IMR-90 (cell line): ENCODE measurements around the gene CHST5. TPM values are rescaled to one million over a fixed set of nuclear protein-coding genes. Genes with fewer than 3 reads are reported as not detected.

Source experiments
- ATAC-seq: fragments of 200-7000 bp; cut with Tn5 transposase; 2 replicates; pipeline ENCODE4 v1.9.1; 2020; ENCODE audit warnings: low read depth, mild to moderate bottlenecking, moderate library complexity
- BruUV-seq: library from RNA; stranded (reverse); fragments of 400-500 nt; replicated peaks from 2 replicates; lab custom pipeline; 2021; lab: Mats Ljungman, UMichigan
- CTCF ChIA-PET: fragments of 300-600 bp; formaldehyde crosslinking; extraction: SDS; loops from one replicate; lab custom pipeline; 2021; ENCODE audit warnings: antibody characterized with exemption; lab: Yijun Ruan, JAX
- POLR2A ChIA-PET: fragments of 300-600 bp; sonication (Branson Sonifier 250); formaldehyde crosslinking; loops from one replicate; lab custom pipeline; 2022; ENCODE audit warnings: antibody characterized with exemption; ENCODE audit not compliant: unreplicated experiment; lab: Charles Lee
- DNase-seq: peaks from one replicate; pipeline ENCODE4 v3.0.0; 2013
- H2AFZ ChIP-seq: replicated peaks from 2 replicates; pipeline ENCODE3; 2013; ENCODE audit warnings: low read length, mild to moderate bottlenecking; ENCODE audit not compliant: poor library complexity
- H2AK5ac ChIP-seq: 2 replicates; pipeline ENCODE4 v1.6.1; 2013; ENCODE audit warnings: low read depth, low read length, inconsistent platforms
- H2AK9ac ChIP-seq: replicated peaks from 2 replicates; pipeline ENCODE3; 2013; ENCODE audit warnings: mild to moderate bottlenecking, low read depth, low read length, moderate library complexity; ENCODE audit not compliant: poor library complexity
- H2BK120ac ChIP-seq: 2 replicates; pipeline ENCODE4 v1.6.1; 2013; ENCODE audit warnings: low read depth, low read length, inconsistent platforms
- H2BK15ac ChIP-seq: 3 replicates; pipeline ENCODE4 v1.6.1; 2013; ENCODE audit warnings: low read depth, low read length, inconsistent platforms
- H2BK20ac ChIP-seq: 2 replicates; pipeline ENCODE4 v1.6.1; 2013; ENCODE audit warnings: low read depth, mild to moderate bottlenecking, inconsistent platforms, low read length, moderate library complexity
- H2BK5ac ChIP-seq: 2 replicates; pipeline ENCODE4 v1.6.1; 2013; ENCODE audit warnings: mild to moderate bottlenecking, low read depth, low read length, inconsistent platforms; ENCODE audit not compliant: poor library complexity, severe bottlenecking
- H3K14ac ChIP-seq: replicated peaks from 2 replicates; pipeline ENCODE4 v1.6.1; 2013; ENCODE audit warnings: low read depth, low read length, inconsistent platforms
- H3K18ac ChIP-seq: 2 replicates; pipeline ENCODE4 v1.6.1; 2013; ENCODE audit warnings: low read depth, low read length, control low read depth
- H3K23ac ChIP-seq: 2 replicates; pipeline ENCODE4 v1.6.1; 2013; ENCODE audit warnings: low read depth, low read length, inconsistent platforms
- H3K27ac ChIP-seq: 2 replicates; pipeline ENCODE4 v1.5.1; 2013; ENCODE audit warnings: mild to moderate bottlenecking, control low read depth, low read length; ENCODE audit not compliant: insufficient read depth
- H3K27me3 ChIP-seq: 2 replicates; pipeline ENCODE4 v1.6.1; 2013; ENCODE audit warnings: low read length; ENCODE audit not compliant: control insufficient read depth, insufficient read depth
- H3K36me3 ChIP-seq: 2 replicates; pipeline ENCODE4 v1.6.1; 2013; ENCODE audit warnings: low read length, mixed read lengths; ENCODE audit not compliant: control insufficient read depth, insufficient read depth
- H3K4ac ChIP-seq: 2 replicates; pipeline ENCODE4 v1.6.1; 2013; ENCODE audit warnings: low read depth, low read length, inconsistent platforms
- H3K4me1 ChIP-seq: 2 replicates; pipeline ENCODE4 v1.6.1; 2013; ENCODE audit warnings: low read length, mixed read lengths; ENCODE audit not compliant: control insufficient read depth, insufficient read depth
- H3K4me2 ChIP-seq: 2 replicates; pipeline ENCODE4 v1.6.1; 2013; ENCODE audit warnings: low read depth, mild to moderate bottlenecking, control low read depth, low read length, moderate library complexity
- H3K4me3 ChIP-seq: 2 replicates; pipeline ENCODE4 v1.5.1; 2013; ENCODE audit warnings: low read depth, mild to moderate bottlenecking, control low read depth, low read length, moderate library complexity; ENCODE audit not compliant: insufficient read depth
- H3K56ac ChIP-seq: 2 replicates; pipeline ENCODE4 v1.6.1; 2013; ENCODE audit warnings: low read length, inconsistent platforms; ENCODE audit not compliant: insufficient read depth; ENCODE audit errors: extremely low read depth
- H3K79me1 ChIP-seq, 2 experiments: 2 replicates each; pipeline ENCODE4 v1.6.1; 2013; ENCODE audit warnings: low read length in 2 of 2, inconsistent platforms in 1 of 2, low read depth in 1 of 2
- H3K9ac ChIP-seq: 2 replicates; pipeline ENCODE4 v1.6.1; 2013; ENCODE audit warnings: low read depth, low read length, control low read depth
- H3K9me1 ChIP-seq: 2 replicates; pipeline ENCODE4 v1.6.1; 2013; ENCODE audit warnings: low read length, inconsistent platforms; ENCODE audit not compliant: insufficient read depth
- H3K9me3 ChIP-seq: 2 replicates; pipeline ENCODE4 v1.6.1; 2013; ENCODE audit warnings: low read length; ENCODE audit not compliant: control insufficient read depth, insufficient read depth
- H4K20me1 ChIP-seq: 2 replicates; pipeline ENCODE4 v1.6.1; 2013; ENCODE audit warnings: low read length, inconsistent platforms; ENCODE audit not compliant: insufficient read depth
- H4K5ac ChIP-seq: 2 replicates; pipeline ENCODE4 v1.6.1; 2013; ENCODE audit warnings: mild to moderate bottlenecking, low read depth, low read length, control low read depth
- H4K8ac ChIP-seq, 2 experiments: 2 replicates each; pipeline ENCODE4 v1.6.1; 2013; ENCODE audit warnings: low read depth in 2 of 2, low read length in 2 of 2, control low read depth in 1 of 2, inconsistent platforms in 1 of 2
- H4K91ac ChIP-seq: 2 replicates; pipeline ENCODE4 v1.6.1; 2013; ENCODE audit warnings: low read depth, low read length, inconsistent platforms; ENCODE audit not compliant: insufficient read depth
- BHLHE40 ChIP-seq: fragments of 150-350 bp; IDR thresholded peaks from 2 replicates; pipeline ENCODE4 v1.6.1; 2016; ENCODE audit warnings: mild to moderate bottlenecking, low read depth, low read length
- CEBPB ChIP-seq: IDR thresholded peaks from 2 replicates; pipeline ENCODE4 v1.6.1; 2012; ENCODE audit warnings: low read depth, low read length, improper control_type of control experiment
- CHD1 ChIP-seq: IDR thresholded peaks from 2 replicates; pipeline ENCODE4 v1.6.1; 2012; ENCODE audit warnings: low read depth, low read length, improper control_type of control experiment
- FOS ChIP-seq: fragments of 150-350 bp; IDR thresholded peaks from 2 replicates; pipeline ENCODE4 v1.6.1; 2016; ENCODE audit warnings: low read depth, low read length
- MXI1 ChIP-seq: IDR thresholded peaks from 2 replicates; pipeline ENCODE4 v1.6.1; 2012; ENCODE audit warnings: low read depth, mild to moderate bottlenecking, low read length, moderate library complexity, borderline replicate concordance
- NFE2L2 ChIP-seq: fragments of 150-350 bp; IDR thresholded peaks from 2 replicates; pipeline ENCODE4 v1.6.1; 2016; ENCODE audit warnings: low read depth, mild to moderate bottlenecking, low read length
- POLR2A ChIP-seq: IDR thresholded peaks from 2 replicates; pipeline ENCODE4 v1.6.1; 2012; ENCODE audit warnings: mild to moderate bottlenecking, low read depth, low read length
- RAD21 ChIP-seq: IDR thresholded peaks from 2 replicates; pipeline ENCODE4 v1.6.1; 2012; ENCODE audit warnings: low read length, improper control_type of control experiment
- RCOR1 ChIP-seq: IDR thresholded peaks from 2 replicates; pipeline ENCODE4 v1.6.1; 2012; ENCODE audit warnings: mild to moderate bottlenecking, low read length, improper control_type of control experiment; ENCODE audit not compliant: insufficient replicate concordance
- RFX5 ChIP-seq: IDR thresholded peaks from 2 replicates; pipeline ENCODE4 v1.8.0; 2012; ENCODE audit warnings: low read depth, mild to moderate bottlenecking, low read length, moderate library complexity
- SMC3 ChIP-seq: fragments of 150-350 bp; IDR thresholded peaks from 2 replicates; pipeline ENCODE4 v1.6.1; 2016; ENCODE audit warnings: low read depth, mild to moderate bottlenecking, antibody characterized with exemption, low read length, moderate library complexity
- WGBS, 2 experiments: methylation state at CpG; one replicate each; pipeline versions ENCODE4 v1.1.5 to v1.1.7; 2013; ENCODE audit warnings: missing lambda C conversion rate in 2 of 2; ENCODE audit not compliant: insufficient read length in 1 of 2; ENCODE audit errors: extremely low coverage in 2 of 2; 5-methylcytosine and 5-hydroxymethylcytosine counted together
- dilution Hi-C: fragments of 300-500 bp; cut with HindIII; formaldehyde crosslinking; loops from one replicate; pipeline ENCODE4 v1.14.3; 2018; ENCODE audit warnings: low sequenced_read_pairs; ENCODE audit not compliant: unreplicated experiment
- in situ Hi-C: fragments of 300-500 bp; cut with MboI; formaldehyde crosslinking; loops from 3 replicates; pipeline ENCODE4 v1.14.3; 2019; ENCODE audit warnings: low sequenced_read_pairs, inconsistent platforms, mixed read lengths
- intact Hi-C: fragments of 100-400 bp; cut with micrococcal nuclease; formaldehyde crosslinking; loops from 2 replicates; pipeline ENCODE4 v1.10.0; 2022
- polyA plus RNA-seq, 3 experiments: library from polyadenylated mRNA; depleted of rRNA; stranded (reverse); fragments of >200 nt; gene quantifications; 2 replicates each; pipeline ENCODE4 v1.2.3, GENCODE V29; 2012; ENCODE audit warnings: low replicate concordance in 1 of 3
- total RNA-seq: library from RNA; depleted of rRNA; stranded (reverse); fragments of >200 nt; gene quantifications from 2 replicates; pipeline ENCODE4 v1.2.3, GENCODE V29; 2012
- TF ChIP-seq, protein P1 (sequence below): fragments of 150-350 bp; IDR thresholded peaks from 2 replicates; pipeline ENCODE4 v1.6.1; 2017; ENCODE audit warnings: mild to moderate bottlenecking, antibody characterized with exemption, low read length, low read depth
- TF ChIP-seq, protein P2 (sequence below): fragments of 150-350 bp; IDR thresholded peaks from 2 replicates; pipeline ENCODE4 v1.6.1; 2016; ENCODE audit warnings: low read depth, mild to moderate bottlenecking, low read length, moderate library complexity, borderline replicate concordance

CHST5 gene
- total and polyA plus RNA-seq, 2 of the 4 experiments (the other 2 are of a cell fraction), result not detected

DNA sequence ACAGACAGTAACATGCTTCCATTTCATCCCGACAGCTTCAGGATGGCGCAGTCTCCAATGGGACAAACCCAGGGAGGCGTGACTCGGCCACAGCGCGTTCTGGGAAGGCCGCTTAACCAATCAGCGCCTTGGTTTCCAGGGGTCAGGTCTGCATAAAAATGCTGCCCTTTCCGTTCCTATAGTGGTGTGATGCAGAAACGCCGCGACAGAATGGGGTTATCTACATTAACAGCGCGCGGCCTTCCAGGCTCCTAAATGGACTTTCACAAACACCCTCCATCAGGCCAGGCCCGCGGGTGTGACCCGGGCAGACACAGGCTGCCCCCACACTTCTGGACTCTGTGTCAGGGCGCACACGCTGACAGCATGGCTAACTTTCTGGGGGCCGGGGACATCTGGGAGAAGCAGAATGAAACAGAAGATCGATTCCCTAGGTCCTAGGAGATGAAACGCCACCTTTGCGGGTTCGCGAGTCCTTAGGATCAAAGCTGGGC lies 19.4 kb upstream of the CHST5 start:
- Histone ChIP-seq H4K8ac (peak overlapping the region; percentile 50 to 51; a peak in 3 of 4 replicates), H3K4ac (no peak overlapping the region; the same call in 1 of the 2 replicates), H2BK15ac (no peak overlapping the region), H2BK120ac (no peak overlapping the region), H3K36me3 (no peaks in the 10 kb centered on the region), H3K79me1 (0 out of 4 replicates have a peak, but pooled peaks cover 0 to 2% of the 10 kb centered on the region in 2 experiments), H3K4me2 (peak overlapping the region; percentile 82), H4K91ac (no peak overlapping the region), H3K9ac (peak overlapping the region; percentile 26), H3K14ac (peak overlapping the region; percentile 32; the same call in 1 of the 2 replicates), H2AK5ac (no peak overlapping the region), H3K27me3 (peaks cover 1% of the 10 kb centered on the region; the same call in 1 of the 2 replicates), H3K27ac (peak overlapping the region; percentile 24; the same call in 1 of the 2 replicates), H3K18ac (no peak overlapping the region), H3K4me1 (peaks cover 4% of the 10 kb centered on the region; the same call in 1 of the 2 replicates), H3K56ac (peak overlapping the region; percentile 28), H2BK5ac (no peak overlapping the region), H2AFZ (peak overlapping the region; percentile 98), H3K9me1 (peaks cover 8% of the 10 kb centered on the region), H2BK20ac (no peak overlapping the region), H4K5ac (no peak overlapping the region), H3K4me3 (peak overlapping the region; percentile 46), H3K9me3 (no peaks in the 10 kb centered on the region), H4K20me1 (no peaks in the 10 kb centered on the region), H2AK9ac (peak overlapping the region; percentile 85), H3K23ac (0 out of 2 replicates have a peak overlapping the region, but pooled peaks have one; percentile 19)
- DNase-seq (peak; percentile 86), ATAC-seq (peak; percentile 88)
- dilution Hi-C loops, result no loop called here
- whole genome bisulfite sequencing, 2 experiments, result 0% methylated on average over 11 of the region's 26 CpGs; no CpG with 5 or more reads in 1 of the 2 experiments
- TF ChIP-seq BHLHE40 (no peak), SMC3 (no peak), NFE2L2 (no peak), CEBPB (no peak), CHD1 (no peak), MXI1 (peak; percentile 77; the same call in 1 of the 2 replicates), RAD21 (no peak), FOS (no peak), RFX5 (no peak), RCOR1 (no peak), POLR2A (0 out of 2 replicates have a peak, but pooled peaks have one; percentile 46)
- TF ChIP-seq, protein P1, sequence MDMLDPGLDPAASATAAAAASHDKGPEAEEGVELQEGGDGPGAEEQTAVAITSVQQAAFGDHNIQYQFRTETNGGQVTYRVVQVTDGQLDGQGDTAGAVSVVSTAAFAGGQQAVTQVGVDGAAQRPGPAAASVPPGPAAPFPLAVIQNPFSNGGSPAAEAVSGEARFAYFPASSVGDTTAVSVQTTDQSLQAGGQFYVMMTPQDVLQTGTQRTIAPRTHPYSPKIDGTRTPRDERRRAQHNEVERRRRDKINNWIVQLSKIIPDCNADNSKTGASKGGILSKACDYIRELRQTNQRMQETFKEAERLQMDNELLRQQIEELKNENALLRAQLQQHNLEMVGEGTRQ, result no peak
- TF ChIP-seq, protein P2, sequence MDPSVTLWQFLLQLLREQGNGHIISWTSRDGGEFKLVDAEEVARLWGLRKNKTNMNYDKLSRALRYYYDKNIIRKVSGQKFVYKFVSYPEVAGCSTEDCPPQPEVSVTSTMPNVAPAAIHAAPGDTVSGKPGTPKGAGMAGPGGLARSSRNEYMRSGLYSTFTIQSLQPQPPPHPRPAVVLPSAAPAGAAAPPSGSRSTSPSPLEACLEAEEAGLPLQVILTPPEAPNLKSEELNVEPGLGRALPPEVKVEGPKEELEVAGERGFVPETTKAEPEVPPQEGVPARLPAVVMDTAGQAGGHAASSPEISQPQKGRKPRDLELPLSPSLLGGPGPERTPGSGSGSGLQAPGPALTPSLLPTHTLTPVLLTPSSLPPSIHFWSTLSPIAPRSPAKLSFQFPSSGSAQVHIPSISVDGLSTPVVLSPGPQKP, result no peak
- intact Hi-C loops, result loop anchor here (5.0 kb wide), 1 partner anchor 93 kb away; the partner anchor contains the start of gene TMEM170A
- in situ Hi-C loops, result no loop called here
- CTCF ChIA-PET, result interaction anchor here (0.6 to 0.8 kb wide), 2 partner anchors 38 to 43 kb away, joined by 3 to 4 read pairs; no protein-coding TSS in a partner anchor
- POLR2A ChIA-PET, result no interaction called here
- no TSS peak for BruUV-seq
